SK-N-SH (cell line): ENCODE results near the gene KRTAP10-8. TPM values are rescaled to one million over a fixed set of nuclear protein-coding genes. Genes with fewer than 3 reads are reported as not detected.

Experiments used
- CTCF ChIA-PET: fragments of 300-600, 350-600 bp; formaldehyde crosslinking; extraction: SDS; loops from one replicate; lab custom pipeline; 2021; lab: Yijun Ruan, JAX
- POLR2A ChIA-PET: fragments of 350-600 bp; sonication (Branson Sonifier 250); formaldehyde crosslinking; extraction: SDS; loops from one replicate; lab custom pipeline; 2020; ENCODE audit warnings: antibody characterized with exemption, inconsistent platforms; lab: Yijun Ruan, JAX
- DNase-seq: peaks from one replicate; pipeline ENCODE4 v3.0.0; 2012
- H2AFZ ChIP-seq: fragments of 200-600 bp; sonication (generic); 2 replicates; pipeline ENCODE4 v1.8.1; 2016; ENCODE audit warnings: antibody characterized with exemption, mild to moderate bottlenecking, low read depth
- H3F3A ChIP-seq: fragments of 200-600 bp; sonication (generic); replicated peaks from 2 replicates; pipeline ENCODE3; 2016; ENCODE audit warnings: antibody characterized with exemption, mild to moderate bottlenecking; ENCODE audit not compliant: insufficient read depth
- H3K27ac ChIP-seq, 2 experiments: fragments of 200-500 bp in 1 of 2; fragments of 200-600 bp in 1 of 2; sonication (Bioruptor generic) in 1 of 2; sonication (generic), shearing (Covaris generic) in 1 of 2; 2 replicates each; pipeline versions ENCODE4 v1.5.1 to v1.6.1; 2014 to 2016; ENCODE audit warnings: low read depth in 2 of 2, inconsistent platforms in 1 of 2, low read length in 1 of 2, mild to moderate bottlenecking in 1 of 2, mixed read lengths in 1 of 2
- H3K27me3 ChIP-seq: fragments of 200-600 bp; sonication (generic), shearing (Covaris generic); 2 replicates; pipeline ENCODE4 v1.6.1; 2016; ENCODE audit warnings: mixed run types; ENCODE audit not compliant: insufficient read depth
- H3K36me3 ChIP-seq, 2 experiments: fragments of 200-500 bp in 1 of 2; fragments of 200-600 bp in 1 of 2; sonication (Bioruptor generic) in 1 of 2; sonication (generic) in 1 of 2; replicated peaks in 1 of 2; 2 replicates each; pipeline versions ENCODE3 to v1.5.1; 2014 to 2016; ENCODE audit warnings: low read length in 1 of 2, mild to moderate bottlenecking in 1 of 2; ENCODE audit not compliant: insufficient read depth in 2 of 2, control insufficient read depth in 1 of 2
- H3K4me1 ChIP-seq, 2 experiments: fragments of 200-500 bp in 1 of 2; fragments of 200-600 bp in 1 of 2; sonication (Bioruptor generic) in 1 of 2; sonication (generic), shearing (Covaris generic) in 1 of 2; 2 replicates each; pipeline versions ENCODE4 v1.5.1 to v1.6.1; 2014 to 2016; ENCODE audit warnings: low read depth in 1 of 2, low read length in 1 of 2, mixed run types in 1 of 2; ENCODE audit not compliant: insufficient read depth in 2 of 2, control insufficient read depth in 1 of 2
- H3K4me2 ChIP-seq: fragments of 200-600 bp; sonication (generic), shearing (Covaris generic); 2 replicates; pipeline ENCODE4 v1.6.1; 2017; ENCODE audit warnings: mixed run types
- H3K4me3 ChIP-seq, 2 experiments: fragments of 200-500 bp in 1 of 2; fragments of 200-600 bp in 1 of 2; sonication (Bioruptor generic) in 1 of 2; sonication (generic), shearing (Covaris generic) in 1 of 2; 2 replicates each; pipeline versions ENCODE4 v1.5.1 to v1.8.1; 2014 to 2016; ENCODE audit warnings: low read depth in 2 of 2, inconsistent platforms in 1 of 2, low read length in 1 of 2, mild to moderate bottlenecking in 1 of 2, mixed read lengths in 1 of 2, moderate library complexity in 1 of 2
- H3K79me2 ChIP-seq: fragments of 200-600 bp; sonication (generic); 2 replicates; pipeline ENCODE4 v1.8.1; 2017; ENCODE audit warnings: mild to moderate bottlenecking; ENCODE audit not compliant: insufficient read depth
- H3K9ac ChIP-seq: fragments of 200-600 bp; sonication (generic); 2 replicates; pipeline ENCODE4 v1.6.1; 2017; ENCODE audit warnings: mixed run types
- H3K9me2 ChIP-seq: fragments of 200-600 bp; sonication (generic); 2 replicates; pipeline ENCODE4 v1.6.1; 2017; ENCODE audit warnings: mixed run types
- H3K9me3 ChIP-seq: fragments of 200-600 bp; sonication (generic); 2 replicates; pipeline ENCODE4 v1.6.1; 2017; ENCODE audit warnings: mixed run types, mild to moderate bottlenecking, moderate library complexity
- H4K20me1 ChIP-seq: fragments of 200-600 bp; sonication (generic); 2 replicates; pipeline ENCODE4 v1.6.1; 2017; ENCODE audit warnings: mild to moderate bottlenecking, mixed run types; ENCODE audit not compliant: insufficient read depth
- ELF1 ChIP-seq: IDR thresholded peaks from 2 replicates; pipeline ENCODE4 v1.4.0; 2012
- EP300 ChIP-seq, 2 experiments: IDR thresholded peaks; 2 replicates each; pipeline versions ENCODE4 v1.4.0 to v1.6.1; 2012; ENCODE audit warnings: borderline replicate concordance in 1 of 2, low read depth in 1 of 2, low read length in 1 of 2
- EZH2phosphoT487 ChIP-seq: fragments of 200-600 bp; sonication (generic); IDR thresholded peaks from 2 replicates; pipeline ENCODE4 v1.6.1; 2017; ENCODE audit warnings: low read depth, mixed run types, mild to moderate bottlenecking, antibody characterized with exemption, moderate library complexity, borderline replicate concordance
- FOXJ3 ChIP-seq: sonication (generic); formaldehyde crosslinking; IDR thresholded peaks from 2 replicates; pipeline ENCODE4 v1.5.1; 2020; ENCODE audit warnings: mild to moderate bottlenecking, missing genetic modification reagents
- GATA2 ChIP-seq: sonication (generic); formaldehyde crosslinking; IDR thresholded peaks from 2 replicates; pipeline ENCODE4 v1.5.0; 2020; ENCODE audit warnings: mild to moderate bottlenecking, missing genetic modification reagents
- JUND ChIP-seq: IDR thresholded peaks from 2 replicates; pipeline ENCODE4 v1.4.0; 2012
- MEF2A ChIP-seq: IDR thresholded peaks from 2 replicates; pipeline ENCODE4 v1.4.0; 2012; ENCODE audit warnings: low read depth, borderline replicate concordance
- MXI1 ChIP-seq: IDR thresholded peaks from 2 replicates; pipeline ENCODE4 v1.6.1; 2012; ENCODE audit warnings: mild to moderate bottlenecking, low read depth, low read length, improper control_type of control experiment
- NFIC ChIP-seq: IDR thresholded peaks from 2 replicates; pipeline ENCODE4 v1.4.0; 2012; ENCODE audit warnings: borderline replicate concordance
- NRF1 ChIP-seq: IDR thresholded peaks from 2 replicates; pipeline ENCODE4 v1.6.1; 2012; ENCODE audit warnings: low read depth, mild to moderate bottlenecking, low read length
- PBX3 ChIP-seq: IDR thresholded peaks from 2 replicates; pipeline ENCODE4; 2012
- RCOR1 ChIP-seq: fragments of 150-350 bp; IDR thresholded peaks from 2 replicates; pipeline ENCODE4 v1.6.1; 2017; ENCODE audit warnings: antibody characterized with exemption, low read length
- RFX5 ChIP-seq: IDR thresholded peaks from 2 replicates; pipeline ENCODE4 v1.6.1; 2012; ENCODE audit warnings: mild to moderate bottlenecking, improper control_type of control experiment, low read length
- RXRA ChIP-seq: IDR thresholded peaks from 2 replicates; pipeline ENCODE4 v1.4.0; 2012; ENCODE audit warnings: low read depth, mild to moderate bottlenecking, borderline replicate concordance
- SIN3A ChIP-seq: IDR thresholded peaks from 2 replicates; pipeline ENCODE4 v1.6.1; 2012; ENCODE audit warnings: low read depth, mild to moderate bottlenecking, low read length, moderate library complexity, borderline replicate concordance
- SMC3 ChIP-seq: IDR thresholded peaks from 2 replicates; pipeline ENCODE4 v1.6.1; 2012; ENCODE audit warnings: low read depth, low read length, improper control_type of control experiment
- TAF1 ChIP-seq: IDR thresholded peaks from 2 replicates; pipeline ENCODE4 v1.6.1; 2012; ENCODE audit warnings: low read depth, mild to moderate bottlenecking, low read length, moderate library complexity, borderline replicate concordance
- TEAD4 ChIP-seq: IDR thresholded peaks from 2 replicates; pipeline ENCODE4 v1.4.0; 2012; ENCODE audit warnings: mild to moderate bottlenecking, borderline replicate concordance; ENCODE audit not compliant: insufficient read depth
- YY1 ChIP-seq: IDR thresholded peaks from 2 replicates; pipeline ENCODE4 v1.4.0; 2012; ENCODE audit warnings: low read depth, mild to moderate bottlenecking
- WGBS: methylation state at CpG from one replicate; pipeline ENCODE4 v1.1.6; 2017; ENCODE audit warnings: low lambda C conversion rate; 5-methylcytosine and 5-hydroxymethylcytosine counted together
- polyA plus RNA-seq, 3 experiments: library from polyadenylated mRNA; depleted of rRNA; stranded (reverse); fragments of >200 nt; gene quantifications; 2 replicates each; pipeline ENCODE4 v1.2.3, GENCODE V29; 2012

The KRTAP10-8 gene
- polyA plus RNA-seq, 1 of the 3 experiments (the other 2 are of a cell fraction): not detected

- WGBS: 10% methylated on average over 6 of the region's 6 CpGs
- Histone ChIP-seq H4K20me1 (no peaks in the 10 kb centered on the region), H3F3A (no peaks in the 10 kb centered on the region), H3K27ac (no peak overlapping the region), H3K4me2 (no peak overlapping the region), H2AFZ (no peak overlapping the region), H3K27me3 (peaks cover 24% of the 10 kb centered on the region), H3K79me2 (no peaks in the 10 kb centered on the region), H3K9me3 (peaks cover 18% of the 10 kb centered on the region), H3K4me1 (no peaks in the 10 kb centered on the region), H3K9me2 (no peaks in the 10 kb centered on the region), H3K9ac (no peak overlapping the region), H3K36me3 (peaks cover 0 to 3% of the 10 kb centered on the region in 2 experiments), H3K4me3 (no peak overlapping the region)
- no peak for DNase-seq
- POLR2A ChIA-PET: no interaction called here
- CTCF ChIA-PET: interaction anchor here (0.7 to 2.8 kb wide), 2 partner anchors 8 to 173 kb away, joined by 3 to 11 read pairs; partner anchors contain the start of gene KRTAP10-8
- TF ChIP-seq RFX5 (no peak), EP300 (IDR thresholded peaks at IDR 0.05; ENCODE audit: borderline replicate concordance in 1 of 2, low read depth in 1 of 2, low read length in 1 of 2) (no peak), MEF2A (no peak), RCOR1 (no peak), EZH2phosphoT487 (no peak), NRF1 (no peak), MXI1 (no peak), FOXJ3 (no peak), ELF1 (no peak), NFIC (no peak), JUND (no peak), SIN3A (no peak), YY1 (no peak), PBX3 (no peak), TAF1 (no peak), SMC3 (no peak), RXRA (no peak), GATA2 (CRISPR knock-in tag) (no peak), TEAD4 (no peak)
Observed at GRCh38 chr21:44619886-44620285, 8.0 kb downstream of the KRTAP10-8 start.

GRCh38 chr21:44623575-44623974 lies 11.7 kb downstream of the KRTAP10-8 start:
- H3K9me3 ChIP-seq: peaks cover 18% of the 10 kb centered on the region
- no peak overlapping the region for H3K4me2 ChIP-seq
- no peak overlapping the region for H2AFZ ChIP-seq
- no peaks in the 10 kb centered on the region for H4K20me1 ChIP-seq
- H3K79me2 ChIP-seq: no peaks in the 10 kb centered on the region
- no peak overlapping the region for H3K27ac ChIP-seq
- no peaks in the 10 kb centered on the region for H3K9me2 ChIP-seq
- DNase-seq: no peak
- peaks cover 3% of the 10 kb centered on the region; the same call in 1 of the 2 replicates for H3K27me3 ChIP-seq
- no peak overlapping the region for H3K9ac ChIP-seq
- ChIA-PET POLR2A (no interaction called here), CTCF (no interaction called here)
- H3K36me3 ChIP-seq: peaks cover 0 to 3% of the 10 kb centered on the region in 2 experiments
- H3K4me1 ChIP-seq: no peaks in the 10 kb centered on the region; a peak in 1 of 4 replicates
- H3K4me3 ChIP-seq: no peak overlapping the region
- no peaks in the 10 kb centered on the region for H3F3A ChIP-seq
- TF ChIP-seq ELF1: no peak
